ENCODE results near the gene PCDHA3. TPM values are rescaled to one million over a fixed set of nuclear protein-coding genes. Genes with fewer than 3 reads are reported as not detected.

The PCDHA3 gene
- total and polyA plus RNA-seq, 2 of the 13 experiments (the other 11 are each of a cell fraction or from before 2014, with no cell fraction given) = not detected

GRCh38 chr5:140764177-140764973 lies 36.5 kb upstream of the PCDHA3 start:
- Histone ChIP-seq H3K36me3 (replicated peaks in 1 of 2; ENCODE audit: control insufficient read depth in 1 of 2, insufficient read depth in 2 of 2, low read length in 2 of 2) (no peaks in the 10 kb centered on the region), H3K27me3 (ENCODE audit: control insufficient read depth in 1 of 2, insufficient read depth in 2 of 2, low read length in 2 of 2) (no peaks in the 10 kb centered on the region), H3K4me1 (ENCODE audit: insufficient read depth, low read length) (no peaks in the 10 kb centered on the region), H4K20me1 (ENCODE audit: insufficient read depth, low read length) (no peaks in the 10 kb centered on the region), H2AFZ (ENCODE audit: low read length) (no peak overlapping the region), H3K79me2 (ENCODE audit: insufficient read depth, low read length) (no peaks in the 10 kb centered on the region), H3K4me2 (ENCODE audit: low read depth, low read length) (no peak overlapping the region), H3K4me3 (replicated peaks in 1 of 3; ENCODE audit: insufficient read depth in 1 of 3, low read depth in 2 of 3, low read length in 3 of 3) (no peak overlapping the region), H3K9ac (ENCODE audit: insufficient read depth, low read depth, low read length) (no peak overlapping the region), H3K9me3 (ENCODE audit: low read length) (peaks cover 86% of the 10 kb centered on the region), H3K27ac (ENCODE audit: extremely low read length, insufficient read depth, low read length) (no peak overlapping the region)
- ATAC-seq = no peak
- in situ Hi-C loops (cut with HindIII; ENCODE audit: extremely low pct_ligation_motif_present, low pct_unique_long_range_greater_than_20kb) = loop anchor here (25.0 kb wide), 1 partner anchor 498 kb away; no protein-coding TSS in a partner anchor
- FAIRE-seq = no peak
- intact Hi-C loops (cut with micrococcal nuclease; ENCODE audit: unreplicated experiment) = no loop called here
- WGBS (ENCODE audit: low lambda C conversion rate) = 25% methylated on average over 2 of the region's 2 CpGs
- ChIA-PET POLR2A (no interaction called here), CTCF (ENCODE audit: low intra/inter-chr PET ratio, low total read pairs) (no interaction called here)
- TF ChIP-seq NFRKB (IDR thresholded peaks at IDR 0.05) (no peak), PATZ1 (CRISPR knock-in tag; IDR thresholded peaks at IDR 0.05) (no peak), ZNF850 (CRISPR knock-in tag; conservative IDR thresholded peaks at IDR 0.05) (no peak)
- DNase-seq (ENCODE audit: low spot score) = no peak
- BruUV-seq (replicated peaks) = no TSS peak

GRCh38 chr5:140767444-140767843 lies 33.4 kb upstream of the PCDHA3 start:
- FAIRE-seq (no peak), ATAC-seq (no peak), DNase-seq (ENCODE audit: low spot score) (no peak)
- no peaks in the 10 kb centered on the region for H3K36me3 ChIP-seq (replicated peaks in 1 of 2; ENCODE audit: control insufficient read depth in 1 of 2, insufficient read depth in 2 of 2, low read length in 2 of 2)
- H3K4me2 ChIP-seq (ENCODE audit: low read depth, low read length) = no peak overlapping the region
- no peak overlapping the region for H2AFZ ChIP-seq (ENCODE audit: low read length)
- no peak overlapping the region for H3K4me3 ChIP-seq (replicated peaks in 1 of 3; ENCODE audit: insufficient read depth in 1 of 3, low read depth in 2 of 3, low read length in 3 of 3)
- no peaks in the 10 kb centered on the region for H3K27me3 ChIP-seq (ENCODE audit: control insufficient read depth in 1 of 2, insufficient read depth in 2 of 2, low read length in 2 of 2)
- no peaks in the 10 kb centered on the region for H4K20me1 ChIP-seq (ENCODE audit: insufficient read depth, low read length)
- H3K79me2 ChIP-seq (ENCODE audit: insufficient read depth, low read length) = no peaks in the 10 kb centered on the region
- in situ Hi-C loops (cut with HindIII; ENCODE audit: extremely low pct_ligation_motif_present, low pct_unique_long_range_greater_than_20kb) = loop anchor here (25.0 kb wide), 1 partner anchor 495 kb away; no protein-coding TSS in a partner anchor
- no peaks in the 10 kb centered on the region for H3K4me1 ChIP-seq (ENCODE audit: insufficient read depth, low read length)
- CTCF ChIA-PET (ENCODE audit: low intra/inter-chr PET ratio, low total read pairs) = no interaction called here
- no peak for TF ChIP-seq REXO4 (CRISPR knock-in tag; IDR thresholded peaks at IDR 0.05; ENCODE audit: borderline replicate concordance)
- POLR2A ChIA-PET = no interaction called here
- intact Hi-C loops (cut with micrococcal nuclease; ENCODE audit: unreplicated experiment) = no loop called here
- BruUV-seq (replicated peaks) = no TSS peak
- H3K27ac ChIP-seq (ENCODE audit: extremely low read length, insufficient read depth, low read length) = no peak overlapping the region
- H3K9me3 ChIP-seq (ENCODE audit: low read length) = peaks cover 97% of the 10 kb centered on the region
- H3K9ac ChIP-seq (ENCODE audit: insufficient read depth, low read depth, low read length) = no peak overlapping the region
- 43% methylated on average over 4 of the region's 4 CpGs for WGBS (ENCODE audit: low lambda C conversion rate)
